HuH-7.5 (cell line): Measurements from ENCODE around the gene ITGAX.
"Not testable (repeated sequence)": the region's sequence is repeated elsewhere in the genome, so short reads cannot be mapped to it uniquely, and the experiment has no call there.

ENCODE experiments used
- DNase-seq: peaks from one replicate; pipeline ENCODE4 v3.0.0; 2011; ENCODE audit warnings: low spot score

The ITGAX gene

GRCh38 chr16:31354394-31355291, at the start of gene ITGAX:
TSS of gene ITGAX (plus strand) at chr16:31355176. CDS start at chr16:31355255, 79 bp downstream.
- DNase-seq, result no peak

GRCh38 chr16:31305219-31305618, 49.8 kb upstream of the ITGAX start:
- no peak for DNase-seq

GRCh38 chr16:31308381-31308780, 46.6 kb upstream of the ITGAX start:
- not testable (repeated sequence) for DNase-seq

- no peak for DNase-seq
Observed at GRCh38 chr16:31322500-31322899, 32.5 kb upstream of the ITGAX start.

GRCh38 chr16:31323959-31324629, 30.9 kb upstream of the ITGAX start:
- no peak for DNase-seq

- DNase-seq, result no peak
Observed at GRCh38 chr16:31325171-31325570, 29.8 kb upstream of the ITGAX start.

GRCh38 chr16:31327646-31328225, 27.2 kb upstream of the ITGAX start:
- DNase-seq, result no peak

GRCh38 chr16:31328322-31329052, 26.5 kb upstream of the ITGAX start:
- no peak for DNase-seq

GRCh38 chr16:31329671-31330552, 25.1 kb upstream of the ITGAX start:
- DNase-seq, result no peak

- no peak for DNase-seq
Observed at GRCh38 chr16:31330553-31330890, 24.5 kb upstream of the ITGAX start.

GRCh38 chr16:31331141-31331764, 23.7 kb upstream of the ITGAX start:
- DNase-seq, result no peak

- no peak for DNase-seq
Observed at GRCh38 chr16:31331807-31332301, 23.1 kb upstream of the ITGAX start.

GRCh38 chr16:31332544-31332943, 22.4 kb upstream of the ITGAX start:
- no peak for DNase-seq

- DNase-seq, result peak; percentile 45
Observed at GRCh38 chr16:31333686-31334649, 21.0 kb upstream of the ITGAX start.

- no peak for DNase-seq
Observed at GRCh38 chr16:31334934-31335333, 20.0 kb upstream of the ITGAX start.

- DNase-seq, result no peak
Observed at GRCh38 chr16:31335431-31335830, 19.5 kb upstream of the ITGAX start.

- DNase-seq, result not testable (repeated sequence)
Observed at GRCh38 chr16:31338166-31338685, 16.8 kb upstream of the ITGAX start.

GRCh38 chr16:31344712-31345111, 10.3 kb upstream of the ITGAX start:
- DNase-seq, result no peak

GRCh38 chr16:31347445-31347844, 7.5 kb upstream of the ITGAX start:
- DNase-seq, result no peak
